ENCODE results near the gene FAM25C.
"Not testable (repeated sequence)": the region's sequence is repeated elsewhere in the genome, so short reads cannot be mapped to it uniquely, and the experiment has no call there.

FAM25C gene

GRCh38 chr10:47971598-47971997, 28.0 kb downstream of the FAM25C start:
- H3K27ac Mint-ChIP-seq; H3K36me3 Mint-ChIP-seq (ENCODE audit: low read depth); H3K4me1 Mint-ChIP-seq (ENCODE audit: low read depth); H3K27me3 Mint-ChIP-seq; H3K4me3 Mint-ChIP-seq; H3K9me3 Mint-ChIP-seq; DNase-seq: not testable (repeated sequence)

- H3K27ac Mint-ChIP-seq; H3K27me3 Mint-ChIP-seq; H3K36me3 Mint-ChIP-seq (ENCODE audit: low read depth); DNase-seq; H3K4me1 Mint-ChIP-seq (ENCODE audit: low read depth); H3K4me3 Mint-ChIP-seq; H3K9me3 Mint-ChIP-seq: not testable (repeated sequence)
Measured at GRCh38 chr10:47970047-47970446, 29.5 kb downstream of the FAM25C start.

DNA sequence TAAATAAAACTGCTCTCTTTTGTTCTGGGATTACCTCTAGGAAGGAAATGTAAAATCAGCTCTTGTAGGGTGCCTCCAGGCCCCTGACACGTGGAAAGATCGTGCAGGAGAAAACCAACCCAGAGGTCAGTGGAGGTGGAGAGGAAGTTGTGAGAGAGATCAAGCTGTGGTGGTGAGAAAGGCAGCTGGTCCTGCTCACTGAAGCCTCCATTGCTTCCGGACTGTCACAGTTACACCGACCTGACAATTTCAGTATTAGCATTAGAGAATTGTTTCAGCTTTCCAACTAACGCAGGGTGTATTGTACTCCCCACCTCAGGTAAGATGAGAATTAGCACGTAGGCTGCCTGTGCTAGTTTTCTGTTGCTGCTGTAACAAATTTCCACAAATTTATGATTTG, 30.6 kb downstream of the FAM25C start:
- H3K27ac Mint-ChIP-seq; H3K4me1 Mint-ChIP-seq (ENCODE audit: low read depth); H3K36me3 Mint-ChIP-seq (ENCODE audit: low read depth); H3K9me3 Mint-ChIP-seq; DNase-seq; H3K27me3 Mint-ChIP-seq; H3K4me3 Mint-ChIP-seq: not testable (repeated sequence)

- not testable (repeated sequence) for H3K27ac Mint-ChIP-seq; H3K36me3 Mint-ChIP-seq (ENCODE audit: low read depth); H3K9me3 Mint-ChIP-seq; H3K4me1 Mint-ChIP-seq (ENCODE audit: low read depth); H3K4me3 Mint-ChIP-seq; DNase-seq; H3K27me3 Mint-ChIP-seq
Measured at GRCh38 chr10:47964280-47965063, 35.1 kb downstream of the FAM25C start.

DNA sequence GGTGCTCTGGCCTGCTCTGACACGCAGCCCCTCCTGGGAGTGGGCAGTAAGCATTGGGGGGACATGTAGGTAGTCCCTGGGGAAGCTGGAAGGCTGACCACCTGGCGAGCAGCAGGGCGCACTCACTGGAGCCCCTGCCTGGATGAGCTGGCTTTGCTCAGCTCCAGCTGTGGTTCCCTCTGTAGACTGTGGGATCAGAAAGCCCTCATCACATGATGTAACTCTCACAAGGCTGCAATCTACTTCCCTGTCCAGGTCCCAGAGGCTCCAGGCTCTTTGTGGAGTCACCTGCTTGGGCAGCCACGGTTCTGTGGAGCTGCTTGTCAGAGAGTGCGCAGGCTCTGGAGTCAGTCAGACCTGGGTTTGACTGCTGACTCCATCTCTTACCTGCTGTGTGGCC, 36.8 kb downstream of the FAM25C start:
- not testable (repeated sequence) for DNase-seq; H3K9me3 Mint-ChIP-seq; H3K27ac Mint-ChIP-seq; H3K4me3 Mint-ChIP-seq; H3K27me3 Mint-ChIP-seq; H3K36me3 Mint-ChIP-seq (ENCODE audit: low read depth); H3K4me1 Mint-ChIP-seq (ENCODE audit: low read depth)

GRCh38 chr10:47960699-47961098, 38.9 kb downstream of the FAM25C start:
- H3K27me3 Mint-ChIP-seq; H3K4me3 Mint-ChIP-seq; H3K4me1 Mint-ChIP-seq (ENCODE audit: low read depth); H3K36me3 Mint-ChIP-seq (ENCODE audit: low read depth); H3K9me3 Mint-ChIP-seq; DNase-seq; H3K27ac Mint-ChIP-seq: not testable (repeated sequence)

- H3K9me3 Mint-ChIP-seq; DNase-seq; H3K36me3 Mint-ChIP-seq (ENCODE audit: low read depth); H3K4me3 Mint-ChIP-seq; H3K27me3 Mint-ChIP-seq; H3K4me1 Mint-ChIP-seq (ENCODE audit: low read depth); H3K27ac Mint-ChIP-seq: not testable (repeated sequence)
Measured at GRCh38 chr10:47959677-47960076, 39.9 kb downstream of the FAM25C start.

DNA sequence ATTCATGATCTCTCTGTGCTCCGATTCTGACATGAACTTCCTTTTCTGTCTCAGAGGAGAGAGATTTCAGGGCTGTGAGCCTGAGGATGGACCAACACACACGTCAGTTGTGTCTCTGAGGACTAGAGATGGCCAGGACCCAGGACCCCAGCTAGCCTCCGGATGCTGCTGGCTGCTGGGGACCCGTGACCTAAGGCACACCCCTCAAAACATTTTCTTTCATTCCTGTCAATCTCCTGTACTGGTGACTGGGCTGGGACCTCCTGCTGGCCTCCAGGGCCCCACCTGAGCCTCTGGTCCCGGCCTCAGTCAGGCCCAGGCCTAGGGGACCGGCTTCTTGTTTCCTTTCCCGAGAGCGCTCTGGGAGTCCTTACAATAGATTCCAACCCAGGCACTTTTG, 42.4 kb downstream of the FAM25C start:
- not testable (repeated sequence) for H3K9me3 Mint-ChIP-seq; H3K27ac Mint-ChIP-seq; DNase-seq; H3K4me1 Mint-ChIP-seq (ENCODE audit: low read depth); H3K36me3 Mint-ChIP-seq (ENCODE audit: low read depth); H3K27me3 Mint-ChIP-seq; H3K4me3 Mint-ChIP-seq

- H3K4me1 Mint-ChIP-seq (ENCODE audit: low read depth); H3K9me3 Mint-ChIP-seq; H3K4me3 Mint-ChIP-seq; DNase-seq; H3K36me3 Mint-ChIP-seq (ENCODE audit: low read depth); H3K27me3 Mint-ChIP-seq; H3K27ac Mint-ChIP-seq: not testable (repeated sequence)
Measured at GRCh38 chr10:47947424-47947823, 52.2 kb downstream of the FAM25C start.

Data from activated T-cell treated with anti-CD3 and anti-CD28 coated beads, Interleukin-2, amount 50 U/mL, for 24 hours (primary cell).